ENCODE measurements around the gene SDCCAG8. TPM values are rescaled to one million over a fixed set of nuclear protein-coding genes. Genes with fewer than 3 reads are reported as not detected.

The SDCCAG8 gene
- total RNA-seq, 1 experiment from 2014 or later = 36.6 TPM

DNA sequence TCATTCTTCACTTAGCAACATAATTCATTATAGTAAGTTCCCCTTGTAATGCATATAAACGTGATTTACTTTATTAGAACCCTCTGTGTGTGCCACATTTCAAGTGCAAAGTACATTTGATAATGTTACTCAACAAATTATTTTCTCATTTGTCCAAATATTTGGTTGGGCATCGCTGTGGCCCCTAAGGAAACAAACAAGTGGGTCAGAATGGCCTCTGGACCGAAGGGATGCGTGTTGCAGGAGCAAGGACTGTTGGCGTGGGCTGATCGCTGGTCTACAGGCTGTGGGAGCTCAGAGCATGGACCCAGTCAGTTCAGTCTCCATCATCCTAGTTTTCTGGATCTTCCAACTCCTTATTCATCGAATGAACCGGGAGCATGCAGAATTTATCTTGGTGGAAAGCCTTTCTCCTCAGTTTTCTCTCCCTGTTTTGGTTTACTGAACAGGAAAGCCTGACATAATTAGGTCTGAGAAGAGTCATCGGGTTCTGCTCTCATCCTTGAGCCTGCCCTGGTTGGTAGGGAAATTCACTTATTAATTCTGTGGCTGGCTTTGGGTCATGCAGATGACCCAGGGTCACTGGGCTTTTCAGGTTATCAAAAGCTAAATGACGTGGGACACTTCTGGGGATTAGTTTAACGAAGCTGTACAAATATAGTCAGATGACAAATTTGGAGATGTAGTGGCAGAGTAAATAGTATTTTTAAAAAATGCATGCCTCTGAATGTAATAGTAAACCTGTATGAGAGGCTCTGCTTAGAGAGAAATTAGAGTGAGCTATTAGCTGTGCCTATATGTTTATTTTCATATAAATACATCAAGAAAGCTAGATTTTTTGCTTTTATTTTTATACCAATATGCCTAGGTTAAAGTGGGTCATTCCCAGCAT is 200.2 kb downstream of the SDCCAG8 start:
- H3K36me3 ChIP-seq (ENCODE audit: insufficient read depth, low read length) = no peaks in the 10 kb centered on the region
- no peaks in the 10 kb centered on the region for H3K79me2 ChIP-seq (ENCODE audit: low read length)
- H2AFZ ChIP-seq (ENCODE audit: low read length) = no peak overlapping the region
- DNase-seq = no peak
- H3K27me3 ChIP-seq (ENCODE audit: low read length) = no peaks in the 10 kb centered on the region
- H3K9me2 ChIP-seq (replicated peaks; ENCODE audit: insufficient read depth, low read length) = no peaks in the 10 kb centered on the region
- H3K9ac ChIP-seq (ENCODE audit: low read length) = no peak overlapping the region
- no peak overlapping the region for H3K4me3 ChIP-seq (ENCODE audit: low read length)
- H3K4me1 ChIP-seq (ENCODE audit: low read length) = peaks cover 17% of the 10 kb centered on the region
- H3K9me3 ChIP-seq (ENCODE audit: low read length) = no peaks in the 10 kb centered on the region
- H3K4me2 ChIP-seq (ENCODE audit: low read depth, low read length, poor library complexity, severe bottlenecking) = no peak overlapping the region
- no peak overlapping the region for H3K27ac ChIP-seq (ENCODE audit: low read length)
- H4K20me1 ChIP-seq (ENCODE audit: insufficient read depth, low read depth, low read length) = no peaks in the 10 kb centered on the region

- H3K27me3 ChIP-seq (ENCODE audit: low read length) = no peaks in the 10 kb centered on the region
- H3K9ac ChIP-seq (ENCODE audit: low read length) = no peak overlapping the region
Measured at GRCh38 chr1:243457363-243457982, 201.6 kb downstream of the SDCCAG8 start.

GRCh38 chr1:243459059-243459458 is 203.2 kb downstream of the SDCCAG8 start:
- H3K9me2 ChIP-seq (replicated peaks; ENCODE audit: insufficient read depth, low read length) = no peaks in the 10 kb centered on the region
- no peak overlapping the region for H3K9ac ChIP-seq (ENCODE audit: low read length)
- no peak overlapping the region for H3K27ac ChIP-seq (ENCODE audit: low read length)
- H3K4me2 ChIP-seq (ENCODE audit: low read depth, low read length, poor library complexity, severe bottlenecking) = no peak overlapping the region
- no peaks in the 10 kb centered on the region for H3K9me3 ChIP-seq (ENCODE audit: low read length)
- no peaks in the 10 kb centered on the region for H4K20me1 ChIP-seq (ENCODE audit: insufficient read depth, low read depth, low read length)
- no peak overlapping the region for H3K4me3 ChIP-seq (ENCODE audit: low read length)
- DNase-seq = peak; percentile 61
- no peaks in the 10 kb centered on the region for H3K27me3 ChIP-seq (ENCODE audit: low read length)
- no peaks in the 10 kb centered on the region for H3K36me3 ChIP-seq (ENCODE audit: insufficient read depth, low read length)
- H3K79me2 ChIP-seq (ENCODE audit: low read length) = no peaks in the 10 kb centered on the region
- peaks cover 9% of the 10 kb centered on the region for H3K4me1 ChIP-seq (ENCODE audit: low read length)
- no peak overlapping the region for H2AFZ ChIP-seq (ENCODE audit: low read length)

More at GRCh38 chr1:243457363-243457982, 201.6 kb downstream of the SDCCAG8 start:
- no peaks in the 10 kb centered on the region for H3K9me2 ChIP-seq (replicated peaks; ENCODE audit: insufficient read depth, low read length)
- H4K20me1 ChIP-seq (ENCODE audit: insufficient read depth, low read depth, low read length) = no peaks in the 10 kb centered on the region
- H2AFZ ChIP-seq (ENCODE audit: low read length) = no peak overlapping the region
- no peak overlapping the region for H3K4me2 ChIP-seq (ENCODE audit: low read depth, low read length, poor library complexity, severe bottlenecking)
- H3K36me3 ChIP-seq (ENCODE audit: insufficient read depth, low read length) = no peaks in the 10 kb centered on the region
- H3K27ac ChIP-seq (ENCODE audit: low read length) = no peak overlapping the region
- H3K4me3 ChIP-seq (ENCODE audit: low read length) = no peak overlapping the region
- H3K9me3 ChIP-seq (ENCODE audit: low read length) = no peaks in the 10 kb centered on the region
- no peak for DNase-seq
- H3K4me1 ChIP-seq (ENCODE audit: low read length) = peaks cover 17% of the 10 kb centered on the region
- no peaks in the 10 kb centered on the region for H3K79me2 ChIP-seq (ENCODE audit: low read length)

- H3K9me2 ChIP-seq (replicated peaks; ENCODE audit: insufficient read depth, low read length) = no peaks in the 10 kb centered on the region
- H3K9ac ChIP-seq (ENCODE audit: low read length) = no peak overlapping the region
- H3K36me3 ChIP-seq (ENCODE audit: insufficient read depth, low read length) = no peaks in the 10 kb centered on the region
- no peak overlapping the region for H3K27ac ChIP-seq (ENCODE audit: low read length)
- DNase-seq = no peak
- H3K4me1 ChIP-seq (ENCODE audit: low read length) = peaks cover 9% of the 10 kb centered on the region
- H3K79me2 ChIP-seq (ENCODE audit: low read length) = no peaks in the 10 kb centered on the region
- H3K4me3 ChIP-seq (ENCODE audit: low read length) = no peak overlapping the region
- no peaks in the 10 kb centered on the region for H4K20me1 ChIP-seq (ENCODE audit: insufficient read depth, low read depth, low read length)
- no peaks in the 10 kb centered on the region for H3K27me3 ChIP-seq (ENCODE audit: low read length)
- no peaks in the 10 kb centered on the region for H3K9me3 ChIP-seq (ENCODE audit: low read length)
- H2AFZ ChIP-seq (ENCODE audit: low read length) = no peak overlapping the region
- no peak overlapping the region for H3K4me2 ChIP-seq (ENCODE audit: low read depth, low read length, poor library complexity, severe bottlenecking)
Measured at GRCh38 chr1:243461700-243462099, 205.9 kb downstream of the SDCCAG8 start.

DNA sequence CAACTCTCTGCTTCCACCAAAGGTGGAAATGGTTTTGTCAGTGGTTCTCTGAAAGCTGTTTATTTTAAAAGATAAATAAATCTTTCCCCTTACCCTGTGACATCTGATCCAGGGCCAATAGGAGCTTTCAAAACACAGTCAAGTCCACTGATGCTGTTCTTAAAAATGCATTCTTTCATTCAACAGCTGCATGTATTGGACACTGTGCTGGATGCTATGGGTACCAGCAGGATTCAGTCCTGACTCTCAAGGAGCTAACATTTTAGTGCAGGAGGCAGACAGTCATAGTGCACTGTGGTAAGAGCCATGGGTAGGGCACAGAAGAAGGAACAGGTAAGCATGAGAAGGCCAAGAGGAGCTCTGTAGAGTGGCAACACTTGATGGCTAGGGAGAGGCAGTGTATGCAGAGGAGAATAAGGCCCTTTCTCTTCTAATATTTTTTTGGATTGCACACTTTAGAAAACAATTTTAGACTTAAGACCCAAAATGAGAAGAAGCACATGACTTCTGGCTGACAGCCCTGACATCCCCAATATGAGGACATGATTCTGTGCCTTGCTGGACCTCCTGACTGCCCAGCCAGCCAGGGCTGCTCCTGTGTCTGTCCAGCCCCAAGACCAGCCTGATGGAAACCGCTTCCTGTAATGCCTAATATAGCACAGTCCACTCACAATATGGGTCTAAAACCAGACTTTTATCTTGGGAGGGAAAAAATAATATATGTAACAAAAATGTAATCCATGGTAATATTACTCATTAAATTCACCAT is 207.3 kb downstream of the SDCCAG8 start:
- Histone ChIP-seq H3K4me1 (ENCODE audit: low read length) (peaks cover 9% of the 10 kb centered on the region), H3K4me2 (ENCODE audit: low read depth, low read length, poor library complexity, severe bottlenecking) (no peak overlapping the region), H3K27ac (ENCODE audit: low read length) (no peak overlapping the region), H3K79me2 (ENCODE audit: low read length) (no peaks in the 10 kb centered on the region), H3K4me3 (ENCODE audit: low read length) (no peak overlapping the region), H3K9ac (ENCODE audit: low read length) (no peak overlapping the region), H3K27me3 (ENCODE audit: low read length) (no peaks in the 10 kb centered on the region), H3K9me3 (ENCODE audit: low read length) (no peaks in the 10 kb centered on the region), H4K20me1 (ENCODE audit: insufficient read depth, low read depth, low read length) (no peaks in the 10 kb centered on the region), H3K9me2 (replicated peaks; ENCODE audit: insufficient read depth, low read length) (no peaks in the 10 kb centered on the region), H2AFZ (ENCODE audit: low read length) (no peak overlapping the region), H3K36me3 (ENCODE audit: insufficient read depth, low read length) (no peaks in the 10 kb centered on the region)
- no peak for DNase-seq

DNA sequence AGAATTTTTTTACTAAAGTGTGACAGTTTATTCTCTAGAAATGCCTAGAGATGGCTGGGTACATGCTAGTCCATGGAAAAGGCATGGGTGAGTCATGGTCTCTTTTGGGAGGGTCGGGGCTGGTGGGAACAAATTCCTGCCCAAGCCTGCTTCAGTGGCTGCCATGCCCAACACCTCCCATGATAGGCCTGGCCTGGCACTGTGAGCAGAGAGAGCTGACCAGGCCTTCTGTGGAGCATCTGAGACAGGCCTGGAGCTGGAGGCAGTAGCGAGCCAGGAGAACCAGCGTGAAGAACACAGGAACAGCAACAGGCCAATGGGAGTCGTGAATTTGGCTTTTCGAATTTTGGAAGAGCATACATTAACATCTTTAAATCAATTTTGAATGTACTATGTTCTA is 209.2 kb downstream of the SDCCAG8 start:
- Histone ChIP-seq H3K4me1 (ENCODE audit: low read length) (no peaks in the 10 kb centered on the region), H2AFZ (ENCODE audit: low read length) (no peak overlapping the region), H3K27me3 (ENCODE audit: low read length) (no peaks in the 10 kb centered on the region), H3K4me3 (ENCODE audit: low read length) (no peak overlapping the region), H3K36me3 (ENCODE audit: insufficient read depth, low read length) (no peaks in the 10 kb centered on the region), H3K9me3 (ENCODE audit: low read length) (no peaks in the 10 kb centered on the region), H3K79me2 (ENCODE audit: low read length) (no peaks in the 10 kb centered on the region), H3K4me2 (ENCODE audit: low read depth, low read length, poor library complexity, severe bottlenecking) (no peak overlapping the region), H3K9ac (ENCODE audit: low read length) (no peak overlapping the region), H3K27ac (ENCODE audit: low read length) (no peak overlapping the region), H3K9me2 (replicated peaks; ENCODE audit: insufficient read depth, low read length) (no peaks in the 10 kb centered on the region), H4K20me1 (ENCODE audit: insufficient read depth, low read depth, low read length) (no peaks in the 10 kb centered on the region)
- no peak for DNase-seq

GRCh38 chr1:243465738-243466137 is 209.9 kb downstream of the SDCCAG8 start:
- no peaks in the 10 kb centered on the region for H3K36me3 ChIP-seq (ENCODE audit: insufficient read depth, low read length)
- H3K9me2 ChIP-seq (replicated peaks; ENCODE audit: insufficient read depth, low read length) = no peaks in the 10 kb centered on the region
- no peak overlapping the region for H3K27ac ChIP-seq (ENCODE audit: low read length)
- H3K9me3 ChIP-seq (ENCODE audit: low read length) = no peaks in the 10 kb centered on the region
- no peaks in the 10 kb centered on the region for H3K79me2 ChIP-seq (ENCODE audit: low read length)
- no peaks in the 10 kb centered on the region for H3K27me3 ChIP-seq (ENCODE audit: low read length)
- H2AFZ ChIP-seq (ENCODE audit: low read length) = no peak overlapping the region
- no peak overlapping the region for H3K4me3 ChIP-seq (ENCODE audit: low read length)
- H3K9ac ChIP-seq (ENCODE audit: low read length) = no peak overlapping the region
- no peak for DNase-seq
- no peak overlapping the region for H3K4me2 ChIP-seq (ENCODE audit: low read depth, low read length, poor library complexity, severe bottlenecking)
- no peaks in the 10 kb centered on the region for H4K20me1 ChIP-seq (ENCODE audit: insufficient read depth, low read depth, low read length)
- H3K4me1 ChIP-seq (ENCODE audit: low read length) = peaks cover under 1% of the 10 kb centered on the region; the same call in 1 of the 2 replicates

GRCh38 chr1:243469497-243469896 is 213.7 kb downstream of the SDCCAG8 start:
- Histone ChIP-seq H3K9me2 (replicated peaks; ENCODE audit: insufficient read depth, low read length) (no peaks in the 10 kb centered on the region), H3K79me2 (ENCODE audit: low read length) (no peaks in the 10 kb centered on the region), H3K27me3 (ENCODE audit: low read length) (no peaks in the 10 kb centered on the region), H3K27ac (ENCODE audit: low read length) (no peak overlapping the region), H2AFZ (ENCODE audit: low read length) (no peak overlapping the region), H3K4me2 (ENCODE audit: low read depth, low read length, poor library complexity, severe bottlenecking) (no peak overlapping the region), H3K36me3 (ENCODE audit: insufficient read depth, low read length) (no peaks in the 10 kb centered on the region), H3K4me1 (ENCODE audit: low read length) (peaks cover 20% of the 10 kb centered on the region), H3K4me3 (ENCODE audit: low read length) (no peak overlapping the region), H3K9ac (ENCODE audit: low read length) (no peak overlapping the region), H3K9me3 (ENCODE audit: low read length) (no peaks in the 10 kb centered on the region), H4K20me1 (ENCODE audit: insufficient read depth, low read depth, low read length) (no peaks in the 10 kb centered on the region)
- no peak for DNase-seq

Measured in Karpas-422 (cell line).